MM.1S (cell line): ENCODE measurements around the gene B3GNT8.

Experiments used
- DNase-seq: peaks from one replicate; pipeline ENCODE4 v3.0.0-alpha.2; 2015
- H2AFZ ChIP-seq: fragments of 300-600 bp; sonication (generic); 2 replicates; pipeline ENCODE4 v1.6.0; 2016; ENCODE audit warnings: antibody characterized with exemption, low read length
- H3F3A ChIP-seq: fragments of 300-600 bp; sonication (generic); 2 replicates; pipeline ENCODE4 v1.6.1; 2016; ENCODE audit warnings: mild to moderate bottlenecking, antibody characterized with exemption, low read length, moderate library complexity, mixed read lengths; ENCODE audit not compliant: insufficient read depth
- H3K27ac ChIP-seq: fragments of 300-600 bp; sonication (generic); 2 replicates; pipeline ENCODE4 v1.5.1; 2016; ENCODE audit warnings: mild to moderate bottlenecking, low read length
- H3K27me3 ChIP-seq: fragments of 300-600 bp; sonication (generic); replicated peaks from 2 replicates; pipeline ENCODE4 v1.6.0; 2016; ENCODE audit warnings: low read length; ENCODE audit not compliant: insufficient read depth
- H3K36me3 ChIP-seq: fragments of 300-600 bp; sonication (generic); replicated peaks from 2 replicates; pipeline ENCODE4 v1.6.1; 2016; ENCODE audit warnings: mild to moderate bottlenecking, low read length, mixed read lengths; ENCODE audit not compliant: insufficient read depth
- H3K4me1 ChIP-seq: fragments of 300-600 bp; sonication (generic); 2 replicates; pipeline ENCODE4 v1.6.1; 2016; ENCODE audit warnings: low read length, mixed read lengths
- H3K4me2 ChIP-seq: fragments of 300-600 bp; sonication (generic); 2 replicates; pipeline ENCODE4 v1.6.0; 2016; ENCODE audit warnings: low read depth, low read length
- H3K4me3 ChIP-seq: fragments of 300-600 bp; sonication (generic); 2 replicates; pipeline ENCODE4 v1.5.1; 2016; ENCODE audit warnings: low read length, mixed read lengths
- H3K79me2 ChIP-seq: fragments of 300-600 bp; sonication (generic); 2 replicates; pipeline ENCODE4 v1.6.1; 2016; ENCODE audit warnings: mixed run types, low read length, mixed read lengths
- H3K9ac ChIP-seq: fragments of 300-600 bp; sonication (generic); 2 replicates; pipeline ENCODE4 v1.6.1; 2016; ENCODE audit warnings: low read length, mixed read lengths
- H3K9me2 ChIP-seq: fragments of 300-600 bp; sonication (generic); replicated peaks from 2 replicates; pipeline ENCODE4 v1.6.1; 2016; ENCODE audit warnings: mild to moderate bottlenecking, low read length, mixed read lengths; ENCODE audit not compliant: insufficient read depth
- H3K9me3 ChIP-seq: fragments of 300-600 bp; sonication (generic); replicated peaks from 2 replicates; pipeline ENCODE4 v1.6.1; 2016; ENCODE audit warnings: mild to moderate bottlenecking, low read length, mixed read lengths; ENCODE audit not compliant: insufficient read depth
- H4K20me1 ChIP-seq: fragments of 300-600 bp; sonication (generic); 2 replicates; pipeline ENCODE4 v1.6.1; 2016; ENCODE audit warnings: mild to moderate bottlenecking, low read length, moderate library complexity, mixed read lengths; ENCODE audit not compliant: insufficient read depth
- EZH2 ChIP-seq: fragments of 300-600 bp; sonication (generic); optimal IDR thresholded peaks from 2 replicates; pipeline ENCODE3; 2017; ENCODE audit warnings: low read depth, mild to moderate bottlenecking, antibody characterized with exemption, low read length, mixed read lengths
- EZH2phosphoT487 ChIP-seq: fragments of 300-600 bp; sonication (generic); IDR thresholded peaks from 2 replicates; pipeline ENCODE4 v1.6.1; 2018; ENCODE audit warnings: antibody characterized with exemption, low read length
- TF ChIP-seq, protein P1 (sequence below): fragments of 300-600 bp; sonication (generic); IDR thresholded peaks from 2 replicates; pipeline ENCODE4 v1.5.1; 2016; ENCODE audit warnings: antibody characterized with exemption, low read length, mixed read lengths

Gene B3GNT8

DNA sequence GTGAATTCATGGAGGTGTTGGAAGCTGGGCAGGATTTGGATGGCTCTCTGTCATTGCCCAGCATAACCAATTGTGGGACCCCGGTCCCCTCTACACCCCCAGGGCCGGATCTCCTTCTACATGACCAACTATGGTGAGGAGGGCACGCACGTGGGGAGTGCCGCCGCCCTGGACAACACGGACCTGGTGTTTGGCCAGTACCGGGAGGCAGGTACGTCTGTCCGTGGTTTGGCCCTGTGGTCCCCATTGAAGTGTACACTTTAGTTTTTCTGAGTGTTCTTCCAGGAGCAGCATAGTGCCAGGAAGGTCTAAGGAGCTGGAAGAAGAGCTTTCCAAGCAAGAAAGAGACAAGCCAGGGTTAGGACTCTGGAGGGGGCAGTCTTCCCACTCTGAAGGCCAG is 13.2 kb downstream of the B3GNT8 start:
- Histone ChIP-seq H3K4me1 (peaks cover 15% of the 10 kb centered on the region), H3K4me3 (no peak overlapping the region), H3K4me2 (no peak overlapping the region), H4K20me1 (no peaks in the 10 kb centered on the region), H3K79me2 (no peaks in the 10 kb centered on the region), H3K27me3 (no peaks in the 10 kb centered on the region), H3K36me3 (no peaks in the 10 kb centered on the region), H3F3A (no peaks in the 10 kb centered on the region), H3K9ac (no peak overlapping the region), H3K9me2 (no peaks in the 10 kb centered on the region), H2AFZ (no peak overlapping the region), H3K9me3 (no peaks in the 10 kb centered on the region), H3K27ac (no peak overlapping the region)
- DNase-seq = no peak
- TF ChIP-seq EZH2 = no peak
- TF ChIP-seq, protein P1, sequence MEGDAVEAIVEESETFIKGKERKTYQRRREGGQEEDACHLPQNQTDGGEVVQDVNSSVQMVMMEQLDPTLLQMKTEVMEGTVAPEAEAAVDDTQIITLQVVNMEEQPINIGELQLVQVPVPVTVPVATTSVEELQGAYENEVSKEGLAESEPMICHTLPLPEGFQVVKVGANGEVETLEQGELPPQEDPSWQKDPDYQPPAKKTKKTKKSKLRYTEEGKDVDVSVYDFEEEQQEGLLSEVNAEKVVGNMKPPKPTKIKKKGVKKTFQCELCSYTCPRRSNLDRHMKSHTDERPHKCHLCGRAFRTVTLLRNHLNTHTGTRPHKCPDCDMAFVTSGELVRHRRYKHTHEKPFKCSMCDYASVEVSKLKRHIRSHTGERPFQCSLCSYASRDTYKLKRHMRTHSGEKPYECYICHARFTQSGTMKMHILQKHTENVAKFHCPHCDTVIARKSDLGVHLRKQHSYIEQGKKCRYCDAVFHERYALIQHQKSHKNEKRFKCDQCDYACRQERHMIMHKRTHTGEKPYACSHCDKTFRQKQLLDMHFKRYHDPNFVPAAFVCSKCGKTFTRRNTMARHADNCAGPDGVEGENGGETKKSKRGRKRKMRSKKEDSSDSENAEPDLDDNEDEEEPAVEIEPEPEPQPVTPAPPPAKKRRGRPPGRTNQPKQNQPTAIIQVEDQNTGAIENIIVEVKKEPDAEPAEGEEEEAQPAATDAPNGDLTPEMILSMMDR = no peak

DNA sequence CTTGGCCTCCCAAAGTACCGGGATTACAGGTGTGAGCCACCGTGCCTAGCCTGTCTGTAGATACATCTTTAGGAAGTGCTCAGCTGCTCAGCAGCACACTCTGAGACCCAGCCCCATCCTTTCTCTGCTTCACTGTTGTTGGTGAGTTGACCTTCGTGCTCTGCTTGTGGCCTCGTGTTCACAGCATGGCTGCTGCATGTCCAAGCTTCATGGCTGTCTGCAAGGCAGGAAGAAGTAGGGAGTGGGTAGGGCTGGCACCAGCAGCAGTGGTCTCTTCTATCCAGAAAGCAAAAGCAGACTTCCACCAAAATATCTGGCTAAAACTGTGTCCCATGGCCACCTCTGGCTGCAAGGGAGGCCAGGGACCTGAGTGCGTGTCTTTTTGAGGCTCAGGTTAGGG is 14.2 kb downstream of the B3GNT8 start:
- no peaks in the 10 kb centered on the region for H3F3A ChIP-seq
- no peaks in the 10 kb centered on the region for H3K79me2 ChIP-seq
- H3K4me2 ChIP-seq = no peak overlapping the region
- no peak for TF ChIP-seq EZH2phosphoT487
- TF ChIP-seq, protein P1 = no peak
- no peak for TF ChIP-seq EZH2
- H3K9me2 ChIP-seq = no peaks in the 10 kb centered on the region
- H3K9ac ChIP-seq = no peak overlapping the region
- no peak overlapping the region for H3K4me3 ChIP-seq
- no peaks in the 10 kb centered on the region for H3K9me3 ChIP-seq
- H3K27ac ChIP-seq = no peak overlapping the region
- no peaks in the 10 kb centered on the region for H3K27me3 ChIP-seq
- no peak for DNase-seq
- no peaks in the 10 kb centered on the region for H4K20me1 ChIP-seq
- no peak overlapping the region for H2AFZ ChIP-seq
- no peaks in the 10 kb centered on the region for H3K36me3 ChIP-seq
- H3K4me1 ChIP-seq = peaks cover 21% of the 10 kb centered on the region

DNA sequence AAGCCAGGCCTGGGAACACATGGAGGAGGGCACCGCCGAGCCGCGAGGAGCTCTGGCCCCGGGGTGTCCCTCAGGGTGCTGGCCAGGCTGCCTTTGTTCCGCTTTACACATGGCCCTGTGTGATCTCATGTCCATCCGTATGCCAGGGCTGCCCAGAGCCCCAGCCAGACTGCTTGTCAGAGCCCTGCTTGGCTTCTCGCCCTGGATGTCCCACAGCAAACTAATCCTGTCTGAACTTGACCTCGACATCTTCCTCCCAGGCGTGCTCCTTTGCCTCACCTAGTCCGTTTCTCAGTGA is 15.3 kb downstream of the B3GNT8 start:
- no peak for TF ChIP-seq EZH2
- TF ChIP-seq, protein P1 = no peak
- no peak for TF ChIP-seq EZH2phosphoT487
- Histone ChIP-seq H3K4me1 (peaks cover 21% of the 10 kb centered on the region), H3K9me2 (no peaks in the 10 kb centered on the region), H3F3A (no peaks in the 10 kb centered on the region), H3K27ac (no peak overlapping the region), H3K79me2 (no peaks in the 10 kb centered on the region), H2AFZ (no peak overlapping the region), H3K9ac (no peak overlapping the region), H4K20me1 (no peaks in the 10 kb centered on the region), H3K36me3 (no peaks in the 10 kb centered on the region), H3K9me3 (no peaks in the 10 kb centered on the region), H3K4me2 (no peak overlapping the region), H3K27me3 (no peaks in the 10 kb centered on the region), H3K4me3 (no peak overlapping the region)
- no peak for DNase-seq
